MM.1S (cell line): ENCODE data around the gene ATP2B2.

Source experiments
- DNase-seq: peaks from one replicate; pipeline ENCODE4 v3.0.0-alpha.2; 2015
- H2AFZ ChIP-seq: fragments of 300-600 bp; sonication (generic); 2 replicates; pipeline ENCODE4 v1.6.0; 2016; ENCODE audit warnings: antibody characterized with exemption, low read length
- H3F3A ChIP-seq: fragments of 300-600 bp; sonication (generic); 2 replicates; pipeline ENCODE4 v1.6.1; 2016; ENCODE audit warnings: mild to moderate bottlenecking, antibody characterized with exemption, low read length, moderate library complexity, mixed read lengths; ENCODE audit not compliant: insufficient read depth
- H3K27ac ChIP-seq: fragments of 300-600 bp; sonication (generic); 2 replicates; pipeline ENCODE4 v1.5.1; 2016; ENCODE audit warnings: mild to moderate bottlenecking, low read length
- H3K27me3 ChIP-seq: fragments of 300-600 bp; sonication (generic); replicated peaks from 2 replicates; pipeline ENCODE4 v1.6.0; 2016; ENCODE audit warnings: low read length; ENCODE audit not compliant: insufficient read depth
- H3K36me3 ChIP-seq: fragments of 300-600 bp; sonication (generic); replicated peaks from 2 replicates; pipeline ENCODE4 v1.6.1; 2016; ENCODE audit warnings: mild to moderate bottlenecking, low read length, mixed read lengths; ENCODE audit not compliant: insufficient read depth
- H3K4me1 ChIP-seq: fragments of 300-600 bp; sonication (generic); 2 replicates; pipeline ENCODE4 v1.6.1; 2016; ENCODE audit warnings: low read length, mixed read lengths
- H3K4me2 ChIP-seq: fragments of 300-600 bp; sonication (generic); 2 replicates; pipeline ENCODE4 v1.6.0; 2016; ENCODE audit warnings: low read depth, low read length
- H3K4me3 ChIP-seq: fragments of 300-600 bp; sonication (generic); 2 replicates; pipeline ENCODE4 v1.5.1; 2016; ENCODE audit warnings: low read length, mixed read lengths
- H3K79me2 ChIP-seq: fragments of 300-600 bp; sonication (generic); 2 replicates; pipeline ENCODE4 v1.6.1; 2016; ENCODE audit warnings: mixed run types, low read length, mixed read lengths
- H3K9ac ChIP-seq: fragments of 300-600 bp; sonication (generic); 2 replicates; pipeline ENCODE4 v1.6.1; 2016; ENCODE audit warnings: low read length, mixed read lengths
- H3K9me2 ChIP-seq: fragments of 300-600 bp; sonication (generic); replicated peaks from 2 replicates; pipeline ENCODE4 v1.6.1; 2016; ENCODE audit warnings: mild to moderate bottlenecking, low read length, mixed read lengths; ENCODE audit not compliant: insufficient read depth
- H3K9me3 ChIP-seq: fragments of 300-600 bp; sonication (generic); replicated peaks from 2 replicates; pipeline ENCODE4 v1.6.1; 2016; ENCODE audit warnings: mild to moderate bottlenecking, low read length, mixed read lengths; ENCODE audit not compliant: insufficient read depth
- H4K20me1 ChIP-seq: fragments of 300-600 bp; sonication (generic); 2 replicates; pipeline ENCODE4 v1.6.1; 2016; ENCODE audit warnings: mild to moderate bottlenecking, low read length, moderate library complexity, mixed read lengths; ENCODE audit not compliant: insufficient read depth
- CTCF ChIP-seq: fragments of 300-600 bp; sonication (generic); IDR thresholded peaks from 2 replicates; pipeline ENCODE4 v1.5.1; 2016; ENCODE audit warnings: antibody characterized with exemption, low read length, mixed read lengths
- EZH2 ChIP-seq: fragments of 300-600 bp; sonication (generic); optimal IDR thresholded peaks from 2 replicates; pipeline ENCODE3; 2017; ENCODE audit warnings: low read depth, mild to moderate bottlenecking, antibody characterized with exemption, low read length, mixed read lengths
- EZH2phosphoT487 ChIP-seq: fragments of 300-600 bp; sonication (generic); IDR thresholded peaks from 2 replicates; pipeline ENCODE4 v1.6.1; 2018; ENCODE audit warnings: antibody characterized with exemption, low read length

Gene ATP2B2

GRCh38 chr3:10524270-10524669 is 18.9 kb upstream of the ATP2B2 start:
- Histone ChIP-seq H3K9me2 (no peaks in the 10 kb centered on the region), H3K9ac (no peak overlapping the region), H3K27ac (no peak overlapping the region), H3K4me1 (no peaks in the 10 kb centered on the region), H3K4me3 (no peak overlapping the region), H3K9me3 (no peaks in the 10 kb centered on the region), H3F3A (no peaks in the 10 kb centered on the region), H3K27me3 (peaks cover 18% of the 10 kb centered on the region), H3K4me2 (no peak overlapping the region), H3K36me3 (no peaks in the 10 kb centered on the region), H3K79me2 (no peaks in the 10 kb centered on the region), H2AFZ (no peak overlapping the region), H4K20me1 (no peaks in the 10 kb centered on the region)
- DNase-seq, result no peak
- TF ChIP-seq CTCF (no peak), EZH2phosphoT487 (no peak), EZH2 (no peak)

- Histone ChIP-seq H3K4me2 (no peak overlapping the region), H3K9me2 (no peaks in the 10 kb centered on the region), H3K27me3 (peaks cover 18% of the 10 kb centered on the region), H3K4me3 (no peak overlapping the region), H4K20me1 (no peaks in the 10 kb centered on the region), H3K27ac (no peak overlapping the region), H3F3A (no peaks in the 10 kb centered on the region), H3K4me1 (no peaks in the 10 kb centered on the region), H3K79me2 (no peaks in the 10 kb centered on the region), H3K9ac (no peak overlapping the region), H2AFZ (no peak overlapping the region), H3K36me3 (no peaks in the 10 kb centered on the region), H3K9me3 (no peaks in the 10 kb centered on the region)
- TF ChIP-seq EZH2phosphoT487 (no peak), EZH2 (no peak), CTCF (no peak)
- no peak for DNase-seq
Observed at GRCh38 chr3:10523561-10523960, 18.2 kb upstream of the ATP2B2 start.

DNA sequence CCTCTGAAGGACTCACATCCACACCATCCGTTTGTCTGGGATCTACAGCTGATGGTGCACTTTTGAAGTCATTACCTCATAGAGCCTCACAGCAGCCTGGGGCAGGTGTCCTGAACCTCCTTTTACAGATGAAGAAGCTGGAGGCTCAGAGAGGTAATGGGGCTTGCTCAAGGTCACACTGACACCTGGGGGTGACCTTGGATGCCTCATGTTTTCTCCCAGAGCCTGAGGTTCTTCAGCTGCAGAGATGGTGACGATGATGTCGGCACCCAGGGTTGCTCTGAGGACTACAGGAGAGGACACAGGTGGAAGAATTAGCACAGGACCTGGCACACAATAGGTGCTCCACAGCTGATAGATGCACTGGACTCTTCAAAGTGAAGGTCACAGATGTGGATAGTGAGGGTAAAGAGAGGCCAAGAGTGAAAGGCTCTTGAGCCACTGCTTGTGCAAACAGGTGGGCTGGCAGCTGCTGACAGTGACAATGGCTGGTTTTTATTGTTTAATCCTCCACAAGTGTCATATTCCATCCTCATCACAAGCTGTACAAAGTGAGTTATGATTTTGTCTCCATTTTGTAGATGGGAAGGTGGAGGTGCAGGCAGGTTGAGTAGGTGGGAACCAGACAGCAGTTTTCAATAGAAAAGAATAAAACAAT is 17.4 kb upstream of the ATP2B2 start:
- Histone ChIP-seq H3K4me3 (no peak overlapping the region), H3K9ac (no peak overlapping the region), H4K20me1 (no peaks in the 10 kb centered on the region), H3F3A (no peaks in the 10 kb centered on the region), H3K27ac (no peak overlapping the region), H3K4me1 (no peaks in the 10 kb centered on the region), H3K79me2 (no peaks in the 10 kb centered on the region), H3K9me2 (no peaks in the 10 kb centered on the region), H3K4me2 (no peak overlapping the region), H3K36me3 (no peaks in the 10 kb centered on the region), H3K9me3 (no peaks in the 10 kb centered on the region), H3K27me3 (peaks cover 16% of the 10 kb centered on the region), H2AFZ (no peak overlapping the region)
- TF ChIP-seq CTCF, result no peak
- no peak for TF ChIP-seq EZH2phosphoT487
- TF ChIP-seq EZH2, result no peak
- no peak for DNase-seq
